T follicular helper cell (primary cell): ENCODE measurements around the gene SCARB1.

Experiments used
- DNase-seq: peaks from one replicate; pipeline ENCODE4 v3.0.0-alpha.2; 2020; ENCODE audit warnings: low read depth

The SCARB1 gene

DNA sequence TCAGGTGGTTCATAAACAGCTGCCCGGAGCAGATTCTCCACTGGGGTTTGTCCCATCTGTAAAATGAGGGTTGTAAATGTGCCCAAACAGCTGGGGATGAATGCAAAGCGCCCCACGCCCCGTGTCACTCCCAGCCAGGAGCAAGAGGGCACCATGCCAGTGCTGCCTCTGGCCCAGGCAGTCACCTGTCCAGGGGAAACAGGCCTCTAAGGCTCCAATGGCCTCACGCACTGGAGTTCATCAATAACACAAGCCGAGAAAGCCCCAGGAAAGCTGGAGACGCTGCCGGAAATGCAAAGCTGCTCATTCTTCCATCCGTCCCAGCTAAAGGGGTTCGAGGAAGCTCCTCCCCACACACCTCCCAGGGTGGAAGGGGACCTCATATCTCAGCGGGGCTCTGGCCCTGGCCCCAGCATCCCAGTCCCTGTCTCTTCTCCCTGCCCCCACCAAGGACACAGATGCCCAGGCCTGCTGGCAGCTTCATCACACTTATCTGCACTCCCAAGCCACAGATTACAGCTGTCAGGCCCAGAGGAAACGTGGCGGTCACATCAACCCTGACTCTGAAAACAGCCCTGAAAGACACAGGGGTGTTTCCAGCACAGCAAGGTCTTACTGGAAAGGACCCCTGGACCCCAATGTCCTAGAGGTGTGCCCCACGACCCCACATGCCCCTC, 21.5 kb downstream of the SCARB1 start:
- DNase-seq: no peak

DNA sequence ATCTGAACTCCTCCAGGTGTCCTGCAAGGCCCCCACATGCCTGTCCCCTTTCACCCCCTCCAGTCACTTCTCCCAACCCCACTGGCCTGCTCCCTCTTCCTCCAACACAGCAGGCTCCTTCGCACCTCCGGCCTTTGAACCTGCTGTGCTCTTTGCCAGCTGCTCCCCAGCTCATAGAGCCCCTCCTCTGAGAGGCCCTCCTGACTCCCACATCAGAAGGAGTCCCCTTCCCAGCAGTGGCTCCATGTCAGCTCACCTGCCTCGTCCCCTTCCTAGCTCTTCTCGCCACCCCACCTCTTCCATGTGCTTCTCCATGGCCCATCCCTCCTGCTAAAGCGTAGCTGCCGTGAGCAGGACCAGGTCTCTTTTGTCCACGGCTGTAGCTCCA, 22.1 kb downstream of the SCARB1 start:
- DNase-seq: no peak

DNA sequence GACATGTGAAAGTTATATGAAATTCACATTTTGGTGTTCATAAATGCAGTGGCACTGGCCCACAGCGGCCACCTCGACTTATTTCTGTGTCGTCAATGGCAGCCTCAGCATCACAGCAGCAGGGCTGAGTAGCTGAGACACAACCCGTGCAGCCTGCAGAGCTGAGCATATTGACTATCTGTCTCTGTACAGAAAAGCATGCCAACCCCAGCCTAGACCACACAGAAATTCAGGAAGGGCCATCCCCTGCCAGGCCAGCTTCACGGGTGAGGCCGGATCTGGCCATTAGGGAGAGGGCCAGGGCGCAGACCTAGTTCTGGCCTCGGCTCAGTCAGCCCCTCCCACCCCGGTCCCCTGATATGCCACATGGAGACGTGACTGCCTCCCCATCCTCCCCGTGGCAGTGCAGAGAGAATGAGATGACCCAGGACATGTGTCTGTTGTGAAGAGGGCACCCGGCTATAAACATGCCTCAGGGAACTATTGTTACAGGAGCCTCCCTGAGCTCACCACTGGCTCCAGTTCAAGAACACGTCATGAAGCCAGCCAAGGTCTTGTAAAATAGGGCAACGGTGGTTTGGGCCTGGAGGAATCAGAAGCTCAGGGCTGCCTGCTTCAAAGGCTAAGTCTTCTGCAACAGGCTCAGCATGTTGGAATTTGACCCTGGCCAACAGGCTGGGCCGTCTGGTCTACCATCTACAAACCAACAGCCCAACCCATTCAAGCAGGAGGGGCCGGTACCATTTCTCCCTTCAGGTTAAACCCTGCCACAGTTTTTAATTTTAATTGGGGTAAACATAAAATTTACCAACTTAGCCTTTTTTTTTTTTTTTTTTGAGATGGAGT, 25.5 kb downstream of the SCARB1 start:
- DNase-seq: no peak

- no peak for DNase-seq
These were observed 26.3 kb downstream of the SCARB1 start for GRCh38 chr12:124837249-124837897.

DNA sequence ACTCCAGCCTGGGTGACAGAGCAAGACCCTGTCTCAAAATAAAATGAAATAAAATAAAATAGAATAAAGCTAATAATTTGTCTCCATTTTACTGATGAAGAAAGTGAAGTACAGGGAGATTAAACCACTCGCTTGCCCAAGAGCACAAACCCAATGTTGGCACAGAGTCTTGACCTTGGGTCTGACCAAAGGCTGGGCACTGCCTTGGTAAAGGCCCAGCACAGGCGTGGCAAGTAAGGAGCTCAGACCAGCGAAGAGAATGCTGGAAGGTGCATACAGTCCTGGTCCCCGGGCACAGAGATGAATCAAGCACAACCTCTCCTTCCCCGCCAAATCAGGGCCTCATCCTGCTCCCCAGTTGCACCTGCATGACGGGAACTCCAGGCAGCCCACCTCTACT, 26.9 kb downstream of the SCARB1 start:
- no peak for DNase-seq

DNA sequence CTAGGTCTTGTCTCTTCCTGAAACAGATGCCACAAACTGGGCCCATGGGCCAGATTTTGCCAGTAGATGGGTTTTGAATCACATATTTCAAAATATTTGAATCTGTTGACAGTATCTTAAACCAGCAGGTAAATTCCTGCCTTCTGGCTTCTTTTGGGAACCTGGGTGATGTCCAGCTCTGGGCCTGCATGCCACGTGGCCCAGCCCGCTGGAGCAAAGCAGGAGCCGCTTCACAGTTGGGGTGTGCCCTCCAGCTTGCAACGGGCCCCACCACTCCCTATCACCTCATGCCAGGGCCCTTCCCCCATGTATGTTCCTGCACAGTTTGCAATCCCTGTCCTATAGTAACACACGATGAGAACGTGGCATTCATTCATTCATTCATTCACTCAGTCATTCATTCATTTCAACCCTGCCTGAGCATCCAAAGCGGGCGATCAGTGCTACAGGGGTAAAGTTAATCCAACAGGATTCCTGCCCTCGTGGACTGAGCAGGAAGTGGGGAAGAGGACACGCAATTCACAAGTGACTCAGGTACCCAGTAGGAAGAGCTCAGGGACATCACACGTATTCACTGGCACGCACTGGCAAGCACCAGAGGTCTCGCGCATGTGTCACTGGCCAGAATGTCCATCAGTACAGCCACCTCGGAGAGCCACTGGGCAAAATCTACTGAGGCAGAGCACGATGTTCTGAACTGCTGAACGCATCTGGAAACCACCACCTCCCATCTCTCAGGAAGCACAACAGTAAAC, 27.8 kb downstream of the SCARB1 start:
- DNase-seq: no peak

DNA sequence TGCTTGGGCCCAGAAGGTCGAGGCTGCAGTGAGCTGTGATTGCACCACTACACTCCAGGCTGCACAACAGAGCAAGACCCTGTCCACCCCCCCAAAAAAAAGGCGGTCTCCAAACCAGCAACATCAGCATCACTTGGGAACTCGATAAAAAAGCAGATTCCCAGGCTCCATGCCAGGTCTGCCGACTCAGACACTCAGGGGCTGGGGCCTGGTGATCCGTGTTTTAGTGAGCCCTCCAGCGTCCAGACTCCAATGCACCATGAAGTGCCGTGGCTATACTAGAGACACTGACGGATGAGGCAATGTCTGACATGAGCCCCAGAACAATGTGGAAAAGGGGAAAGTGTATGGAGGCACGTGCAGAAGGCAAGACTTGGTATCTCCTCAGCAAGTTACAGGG, 28.8 kb downstream of the SCARB1 start:
- DNase-seq: no peak

DNA sequence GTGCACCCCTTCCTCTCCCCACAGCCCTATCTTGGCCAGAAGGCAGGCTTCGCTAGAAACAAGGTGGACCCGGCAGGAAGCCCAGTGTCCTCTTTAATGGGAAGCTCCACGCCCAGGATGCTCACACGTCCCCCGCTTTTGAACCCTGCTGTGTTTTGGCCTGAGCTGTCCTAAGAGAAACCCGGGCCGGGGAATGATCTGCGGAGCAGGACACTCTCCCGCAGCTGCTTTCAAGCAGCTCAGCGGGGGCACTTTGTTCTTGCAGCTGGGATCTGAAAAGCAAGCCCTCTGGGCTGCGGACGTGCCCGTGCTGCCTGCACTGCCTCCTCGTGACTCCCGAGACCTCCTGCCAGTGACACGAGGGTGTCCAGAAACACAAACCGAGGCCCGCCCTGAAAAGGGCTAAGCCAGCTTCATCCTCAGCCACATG, 30.0 kb downstream of the SCARB1 start:
- DNase-seq: no peak

DNA sequence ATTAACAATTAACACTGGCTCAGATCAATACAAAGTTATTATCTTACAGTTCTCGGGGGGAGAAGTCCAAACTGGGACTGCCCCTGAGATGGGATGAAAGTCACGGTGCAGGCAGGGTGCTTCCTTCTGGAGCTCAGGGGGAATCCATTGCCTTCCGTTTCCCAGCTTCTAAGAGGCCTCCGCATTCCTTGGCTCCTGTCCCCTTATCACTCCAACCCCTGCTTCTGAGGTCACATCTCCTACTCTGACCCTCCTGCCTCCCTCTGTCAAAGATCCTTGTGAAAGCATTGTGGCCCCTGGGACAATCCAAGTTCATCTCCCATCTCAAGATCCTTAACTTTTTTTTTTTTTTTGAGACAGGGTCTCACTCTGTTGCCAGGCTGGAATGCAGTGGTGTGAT, 30.8 kb downstream of the SCARB1 start:
- DNase-seq: no peak

- no peak for DNase-seq
These were observed 32.1 kb downstream of the SCARB1 start for GRCh38 chr12:124831590-124831989.

- no peak for DNase-seq
These were observed 33.4 kb downstream of the SCARB1 start for GRCh38 chr12:124830306-124830705.

DNA sequence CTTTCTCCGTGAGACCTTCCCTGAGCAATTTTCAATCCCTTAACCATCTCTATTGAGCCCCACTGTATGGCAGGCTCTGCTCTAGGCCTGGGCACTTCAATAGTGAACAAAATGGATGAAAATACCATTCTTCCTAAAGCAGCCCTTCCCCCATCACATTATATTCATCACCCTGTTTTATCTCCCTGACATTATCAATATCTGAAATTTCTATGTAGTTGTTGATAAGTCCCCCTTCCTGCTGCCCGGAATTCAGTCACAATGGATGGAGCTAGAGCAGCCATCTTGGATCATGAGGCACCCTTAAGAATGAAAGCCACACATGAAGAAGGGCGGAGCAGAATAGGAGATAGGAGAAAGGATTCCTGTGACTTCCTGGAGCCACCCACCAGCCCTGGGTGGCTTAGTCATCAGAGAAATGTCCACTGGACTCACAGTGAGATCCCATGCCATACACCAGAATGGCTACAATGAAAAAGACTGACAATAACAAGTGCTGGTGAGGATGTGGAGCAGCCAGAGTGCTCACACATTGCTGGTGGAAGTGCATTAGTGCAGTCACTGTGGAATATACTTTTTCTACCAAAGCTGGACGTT, 33.9 kb downstream of the SCARB1 start:
- no peak for DNase-seq

- no peak for DNase-seq
These were observed 34.5 kb downstream of the SCARB1 start for GRCh38 chr12:124829008-124829707.

DNA sequence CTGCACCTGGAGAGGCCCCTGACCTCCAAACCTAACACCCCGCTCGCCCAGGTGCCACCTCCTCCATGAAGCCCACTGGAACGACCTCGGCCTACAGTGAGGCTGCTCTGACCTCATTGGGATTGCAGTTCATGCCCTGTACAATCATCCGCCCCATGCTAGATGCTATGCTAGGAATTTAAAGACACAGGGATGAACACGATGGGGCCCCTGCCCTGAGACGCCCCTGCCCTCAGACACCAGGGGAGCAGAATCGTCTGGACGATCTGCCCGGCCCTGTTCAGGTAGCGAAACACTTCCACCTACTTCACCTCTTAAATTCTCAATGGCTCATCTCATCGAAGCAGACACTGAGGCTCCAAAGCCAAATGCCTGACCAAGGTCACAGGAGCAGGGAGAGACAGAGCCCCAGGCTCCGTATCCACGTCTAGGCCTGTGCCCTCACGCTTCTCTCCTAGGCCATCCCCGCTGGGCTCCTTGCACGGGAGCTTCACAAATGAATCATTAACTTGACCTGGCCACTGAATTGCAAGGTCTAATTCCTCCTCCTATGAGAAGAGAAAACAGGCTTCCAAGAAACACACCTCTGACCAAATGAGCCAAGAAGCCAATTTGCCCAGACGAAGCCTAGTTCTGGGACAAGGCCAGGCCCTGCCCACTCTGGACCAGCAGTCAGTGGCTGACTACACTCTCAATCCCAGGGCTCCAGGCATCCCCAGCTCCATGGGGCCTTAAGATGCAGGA, 35.2 kb downstream of the SCARB1 start:
- no peak for DNase-seq

GRCh38 chr12:124827588-124828184, 36.0 kb downstream of the SCARB1 start:
- no peak for DNase-seq

- DNase-seq: no peak
These were observed 39.5 kb downstream of the SCARB1 start for GRCh38 chr12:124824195-124824594.

- DNase-seq: no peak
These were observed 40.2 kb downstream of the SCARB1 start for GRCh38 chr12:124823272-124823970.

DNA sequence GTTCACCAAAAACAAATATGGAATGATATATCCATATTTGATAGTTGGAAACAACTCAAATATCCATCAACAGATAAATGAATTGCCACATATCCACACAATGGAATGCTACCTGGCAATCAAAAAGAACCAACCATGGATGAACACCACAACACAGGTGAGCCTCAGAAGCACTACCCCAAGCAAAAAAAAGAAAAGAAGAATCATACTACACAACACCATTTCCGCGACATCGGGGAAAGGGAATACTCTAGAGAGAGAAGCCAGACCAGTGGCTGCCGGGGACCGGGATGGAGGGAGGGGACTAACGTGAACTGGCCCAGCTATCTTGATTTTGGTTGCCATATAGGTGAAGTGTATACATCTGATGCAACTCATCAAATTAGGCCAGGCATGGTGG, 41.4 kb downstream of the SCARB1 start:
- no peak for DNase-seq
